ENCODE data around the gene HMCN2.

Gene HMCN2

DNA sequence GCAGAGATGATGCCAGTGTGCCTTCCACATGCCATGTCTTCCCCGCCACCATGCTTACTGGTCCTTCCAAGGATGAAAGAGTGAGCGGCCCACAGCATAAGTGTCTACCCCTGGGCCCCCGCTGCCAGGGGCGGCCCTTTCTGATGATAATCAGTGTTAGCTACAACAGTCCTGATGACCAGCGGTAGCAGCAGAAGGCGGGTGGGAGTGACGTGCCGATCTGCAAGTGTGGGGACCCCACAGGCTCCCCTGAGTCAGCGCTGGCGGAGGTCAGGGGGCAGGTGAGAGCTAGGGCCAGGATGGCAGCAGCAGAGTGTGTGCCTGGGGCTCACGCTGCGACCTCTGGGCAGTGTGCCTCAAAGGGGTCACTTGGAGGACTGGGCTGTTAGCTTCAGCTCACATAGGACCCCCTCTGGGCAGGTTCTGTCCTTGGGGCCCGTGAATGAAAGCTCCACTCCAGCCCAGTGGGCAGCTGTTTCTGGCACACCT, 80.4 kb downstream of the HMCN2 start:
- TF ChIP-seq, protein P1, sequence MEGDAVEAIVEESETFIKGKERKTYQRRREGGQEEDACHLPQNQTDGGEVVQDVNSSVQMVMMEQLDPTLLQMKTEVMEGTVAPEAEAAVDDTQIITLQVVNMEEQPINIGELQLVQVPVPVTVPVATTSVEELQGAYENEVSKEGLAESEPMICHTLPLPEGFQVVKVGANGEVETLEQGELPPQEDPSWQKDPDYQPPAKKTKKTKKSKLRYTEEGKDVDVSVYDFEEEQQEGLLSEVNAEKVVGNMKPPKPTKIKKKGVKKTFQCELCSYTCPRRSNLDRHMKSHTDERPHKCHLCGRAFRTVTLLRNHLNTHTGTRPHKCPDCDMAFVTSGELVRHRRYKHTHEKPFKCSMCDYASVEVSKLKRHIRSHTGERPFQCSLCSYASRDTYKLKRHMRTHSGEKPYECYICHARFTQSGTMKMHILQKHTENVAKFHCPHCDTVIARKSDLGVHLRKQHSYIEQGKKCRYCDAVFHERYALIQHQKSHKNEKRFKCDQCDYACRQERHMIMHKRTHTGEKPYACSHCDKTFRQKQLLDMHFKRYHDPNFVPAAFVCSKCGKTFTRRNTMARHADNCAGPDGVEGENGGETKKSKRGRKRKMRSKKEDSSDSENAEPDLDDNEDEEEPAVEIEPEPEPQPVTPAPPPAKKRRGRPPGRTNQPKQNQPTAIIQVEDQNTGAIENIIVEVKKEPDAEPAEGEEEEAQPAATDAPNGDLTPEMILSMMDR (IDR thresholded peaks at IDR 0.05; ENCODE audit: low read length, missing control alignments): no peak
- no peak for DNase-seq (ENCODE audit: low read depth)
- no peak overlapping the region for H3K4me3 ChIP-seq (replicated peaks; ENCODE audit: low read depth, low read length)

DNA sequence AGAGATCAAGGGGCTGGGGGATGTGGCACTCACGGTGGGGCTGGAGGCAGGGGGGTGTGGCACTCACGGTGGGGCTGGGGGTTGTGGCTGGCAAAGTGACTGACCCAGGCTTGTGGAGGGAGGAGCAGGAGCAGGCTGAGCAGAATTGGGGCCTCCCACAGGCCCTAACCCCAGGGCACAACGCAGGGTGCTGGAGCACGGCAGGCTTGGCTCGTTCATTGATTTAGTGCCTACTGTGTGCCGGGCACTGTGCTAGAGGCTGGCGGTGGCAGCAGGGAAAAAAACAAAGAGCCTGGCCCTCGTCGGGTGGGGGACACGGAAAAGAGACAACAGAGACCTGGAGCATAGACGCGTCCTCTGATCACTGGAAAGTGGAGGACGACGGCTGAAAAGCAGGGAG, 80.9 kb downstream of the HMCN2 start:
- H3K4me3 ChIP-seq (replicated peaks; ENCODE audit: low read depth, low read length): no peak overlapping the region
- no peak for DNase-seq (ENCODE audit: low read depth)
- TF ChIP-seq, protein P1 (IDR thresholded peaks at IDR 0.05; ENCODE audit: low read length, missing control alignments): no peak

- no peak overlapping the region for H3K4me3 ChIP-seq (replicated peaks; ENCODE audit: low read depth, low read length)
- no peak for DNase-seq (ENCODE audit: low read depth)
- TF ChIP-seq, protein P1 (IDR thresholded peaks at IDR 0.05; ENCODE audit: low read length, missing control alignments): no peak
Observed at GRCh38 chr9:130347036-130347435, 81.5 kb downstream of the HMCN2 start.

DNA sequence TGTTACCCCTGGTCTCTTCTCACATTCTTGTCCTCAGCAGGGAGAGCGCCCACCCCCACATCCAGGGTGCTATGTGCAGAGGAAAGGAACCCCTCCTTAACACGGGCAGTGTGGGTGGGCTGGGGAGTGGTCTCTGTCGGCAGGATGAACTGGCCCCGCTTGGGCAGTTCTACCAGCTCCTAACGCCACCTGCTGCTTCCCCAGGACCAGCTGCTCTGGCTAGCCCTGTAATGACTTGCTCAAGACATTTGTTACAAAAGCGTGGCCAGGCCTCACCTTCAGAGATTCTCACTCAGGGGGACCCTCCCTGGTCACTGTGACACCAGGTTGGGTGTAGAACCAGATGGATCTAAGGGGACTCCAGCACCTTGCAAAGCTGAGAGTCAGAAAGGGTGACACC, 82.4 kb downstream of the HMCN2 start:
- DNase-seq (ENCODE audit: low read depth): no peak
- no peak overlapping the region for H3K4me3 ChIP-seq (replicated peaks; ENCODE audit: low read depth, low read length)
- TF ChIP-seq, protein P1 (IDR thresholded peaks at IDR 0.05; ENCODE audit: low read length, missing control alignments): no peak

GRCh38 chr9:130348341-130348740, 82.8 kb downstream of the HMCN2 start:
- no peak for DNase-seq (ENCODE audit: low read depth)
- no peak overlapping the region for H3K4me3 ChIP-seq (replicated peaks; ENCODE audit: low read depth, low read length)
- TF ChIP-seq, protein P1 (IDR thresholded peaks at IDR 0.05; ENCODE audit: low read length, missing control alignments): no peak

- no peak overlapping the region for H3K4me3 ChIP-seq (replicated peaks; ENCODE audit: low read depth, low read length)
- TF ChIP-seq, protein P1 (IDR thresholded peaks at IDR 0.05; ENCODE audit: low read length, missing control alignments): no peak
Observed at GRCh38 chr9:130348881-130349280, 83.3 kb downstream of the HMCN2 start.

DNA sequence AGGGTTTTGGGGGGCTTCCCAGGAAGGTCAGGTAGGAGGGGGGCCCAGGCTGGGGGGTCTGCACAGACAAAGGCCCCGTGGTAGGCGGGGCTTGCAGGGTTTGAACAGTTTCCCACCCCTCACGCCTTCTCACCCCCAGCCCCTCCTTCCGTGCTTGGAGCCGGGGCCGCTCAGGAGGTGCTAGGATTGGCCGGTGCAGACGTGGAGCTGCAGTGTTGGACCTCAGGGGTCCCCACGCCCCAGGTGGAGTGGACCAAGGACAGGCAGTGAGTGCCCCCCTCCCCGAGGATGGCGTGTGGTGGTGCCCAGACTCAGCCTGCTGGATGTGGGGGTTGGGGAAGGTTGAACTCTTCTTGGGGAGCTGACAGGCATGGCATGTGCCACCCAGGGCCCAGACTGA, 83.8 kb downstream of the HMCN2 start:
- TF ChIP-seq, protein P1 (IDR thresholded peaks at IDR 0.05; ENCODE audit: low read length, missing control alignments): no peak
- no peak overlapping the region for H3K4me3 ChIP-seq (replicated peaks; ENCODE audit: low read depth, low read length)
- no peak for DNase-seq (ENCODE audit: low read depth)

More at GRCh38 chr9:130348881-130349280, 83.3 kb downstream of the HMCN2 start:
- no peak for DNase-seq (ENCODE audit: low read depth)

Measured in fibroblast of pulmonary artery (primary cell).